D721Med (cell line): ENCODE measurements around the gene GSG1L.

Source experiments
- DNase-seq: peaks from one replicate; pipeline ENCODE4 v3.0.0; 2011; ENCODE audit warnings: low spot score; ENCODE audit not compliant: insufficient read length
- FAIRE-seq: peaks from 2 replicates; lab custom pipeline; 2011; peaks lifted over from hg19 to GRCh38; lab: Jason Lieb, UNC
- TF ChIP-seq, protein P1 (sequence below): IDR thresholded peaks from 2 replicates; pipeline ENCODE4 v1.5.1; 2012; ENCODE audit warnings: mild to moderate bottlenecking, control low read depth; ENCODE audit not compliant: insufficient read depth; ENCODE audit errors: missing control alignments

The GSG1L gene

DNA sequence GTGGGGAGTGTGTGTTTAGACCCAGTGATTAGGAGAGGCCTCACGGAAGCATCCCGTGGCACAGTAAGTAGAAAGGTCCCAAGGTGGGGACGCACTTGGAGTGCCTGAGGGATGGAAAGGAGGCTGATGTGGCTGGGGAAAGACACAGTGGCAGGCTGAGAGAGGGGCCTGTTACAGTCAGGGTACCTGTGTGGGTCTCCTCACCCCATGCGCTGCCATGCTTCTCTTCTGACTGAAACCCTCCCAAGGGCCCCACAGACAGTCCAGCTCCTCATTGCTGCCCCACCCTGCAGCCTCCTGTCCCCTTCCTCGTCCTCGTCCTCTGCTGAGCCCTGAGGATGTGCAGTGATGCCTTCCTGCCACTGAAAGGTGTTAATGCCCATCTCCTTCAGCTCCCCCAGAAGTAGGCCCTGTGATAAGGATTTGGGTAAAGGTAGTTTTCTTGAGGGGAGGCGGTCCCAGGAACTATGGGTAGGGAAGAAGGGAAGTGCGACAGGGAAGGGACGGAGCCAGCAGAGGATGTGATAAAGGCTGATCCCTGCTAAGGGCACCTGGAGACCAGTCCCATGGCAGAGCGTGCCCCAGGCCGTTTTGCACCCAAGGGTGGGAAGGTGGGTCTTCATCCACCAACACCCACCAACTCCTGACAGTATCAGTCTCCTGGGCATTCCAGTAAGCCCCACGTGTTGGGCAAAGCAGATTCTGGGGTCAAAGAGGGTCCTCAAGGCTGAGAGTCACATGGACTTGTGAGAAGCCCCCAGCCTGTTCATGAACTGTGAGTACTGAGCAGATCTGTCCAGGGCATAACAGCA lies 237.2 kb downstream of the GSG1L start:
- FAIRE-seq (no peak), DNase-seq (no peak)
- TF ChIP-seq, protein P1, sequence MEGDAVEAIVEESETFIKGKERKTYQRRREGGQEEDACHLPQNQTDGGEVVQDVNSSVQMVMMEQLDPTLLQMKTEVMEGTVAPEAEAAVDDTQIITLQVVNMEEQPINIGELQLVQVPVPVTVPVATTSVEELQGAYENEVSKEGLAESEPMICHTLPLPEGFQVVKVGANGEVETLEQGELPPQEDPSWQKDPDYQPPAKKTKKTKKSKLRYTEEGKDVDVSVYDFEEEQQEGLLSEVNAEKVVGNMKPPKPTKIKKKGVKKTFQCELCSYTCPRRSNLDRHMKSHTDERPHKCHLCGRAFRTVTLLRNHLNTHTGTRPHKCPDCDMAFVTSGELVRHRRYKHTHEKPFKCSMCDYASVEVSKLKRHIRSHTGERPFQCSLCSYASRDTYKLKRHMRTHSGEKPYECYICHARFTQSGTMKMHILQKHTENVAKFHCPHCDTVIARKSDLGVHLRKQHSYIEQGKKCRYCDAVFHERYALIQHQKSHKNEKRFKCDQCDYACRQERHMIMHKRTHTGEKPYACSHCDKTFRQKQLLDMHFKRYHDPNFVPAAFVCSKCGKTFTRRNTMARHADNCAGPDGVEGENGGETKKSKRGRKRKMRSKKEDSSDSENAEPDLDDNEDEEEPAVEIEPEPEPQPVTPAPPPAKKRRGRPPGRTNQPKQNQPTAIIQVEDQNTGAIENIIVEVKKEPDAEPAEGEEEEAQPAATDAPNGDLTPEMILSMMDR, result no peak

DNA sequence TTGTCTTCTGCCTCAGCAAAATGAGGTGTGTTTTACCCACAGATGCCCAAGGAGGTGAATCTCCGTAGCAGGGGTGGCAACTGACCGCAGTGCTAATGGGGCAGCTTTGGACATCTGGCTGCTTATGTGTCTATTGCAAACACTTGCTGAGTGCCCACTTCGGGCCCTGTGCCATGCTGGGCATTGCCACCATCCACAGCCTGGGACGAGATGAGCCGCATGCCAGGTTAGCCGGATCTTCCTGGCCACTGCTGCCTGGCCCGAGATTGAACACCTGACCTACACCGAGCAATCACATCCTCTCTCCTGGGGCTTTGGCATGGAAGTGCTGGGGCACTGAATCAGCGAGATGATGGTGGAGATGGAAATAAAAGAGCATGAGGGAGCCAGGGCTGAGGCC lies 238.7 kb downstream of the GSG1L start:
- FAIRE-seq (no peak), DNase-seq (no peak)

DNA sequence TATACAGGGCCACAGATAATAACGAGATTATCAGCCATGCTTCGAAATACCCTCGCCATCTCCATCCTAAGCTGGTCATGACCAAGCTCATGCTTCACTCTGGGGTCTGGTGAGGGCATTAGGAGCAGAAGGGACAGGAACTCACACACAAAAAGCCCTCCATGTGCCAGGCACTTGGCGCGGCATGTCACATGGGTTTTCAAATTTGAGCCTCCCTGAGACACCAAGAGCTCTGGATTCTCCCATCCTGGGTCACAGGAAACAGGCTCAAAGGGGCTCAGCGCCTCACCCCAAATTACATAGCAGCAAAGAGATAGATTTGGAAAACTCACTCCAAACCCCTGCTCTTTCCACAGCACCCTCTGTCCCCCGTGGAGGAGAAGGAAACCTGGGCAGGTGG lies 239.5 kb downstream of the GSG1L start:
- TF ChIP-seq, protein P1, result no peak

More for the DNA sequence above, 238.7 kb downstream of the GSG1L start:
- TF ChIP-seq, protein P1, result no peak

DNA sequence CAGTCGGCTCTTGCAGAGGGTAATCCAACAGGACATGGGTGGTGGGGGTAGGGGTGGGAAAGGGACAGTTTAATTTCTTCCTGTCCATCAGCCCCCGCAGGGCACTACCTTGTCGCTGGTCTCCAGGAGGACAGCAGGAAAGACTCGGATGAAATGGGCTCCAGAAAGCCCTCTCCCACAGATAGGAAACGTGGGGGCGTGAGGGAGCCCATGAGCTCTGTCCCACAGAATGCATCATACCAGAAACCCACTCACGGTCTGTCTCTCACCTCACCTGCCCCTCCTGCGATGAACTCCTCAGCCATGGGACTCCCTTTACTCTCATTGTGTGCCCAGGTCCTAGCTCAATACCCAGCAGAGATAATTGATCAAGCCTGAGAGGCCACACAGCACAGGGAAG lies 240.1 kb downstream of the GSG1L start:
- FAIRE-seq (no peak), DNase-seq (no peak)
- TF ChIP-seq, protein P1, result no peak

More for the DNA sequence above, 239.5 kb downstream of the GSG1L start:
- no peak for DNase-seq
- FAIRE-seq, result no peak

DNA sequence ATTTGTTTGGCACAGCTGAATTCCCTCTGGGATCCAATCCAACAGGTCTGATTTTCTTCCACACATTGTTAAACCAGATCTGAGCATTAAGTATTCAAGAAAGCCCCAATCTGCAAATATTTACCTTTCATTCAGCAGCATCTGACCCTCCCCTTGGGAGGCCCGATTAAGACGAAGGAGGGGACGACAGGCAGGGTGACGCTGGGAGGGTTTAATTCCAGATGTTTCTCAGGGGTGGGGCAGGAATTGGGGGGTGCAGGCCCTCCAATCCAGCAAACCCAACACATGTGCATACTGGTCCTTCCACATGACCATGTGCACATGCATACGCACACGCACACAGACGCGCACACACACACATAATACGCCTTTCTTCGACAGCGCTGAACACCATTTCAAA lies 240.5 kb downstream of the GSG1L start:
- TF ChIP-seq, protein P1, result no peak
- no peak for DNase-seq
- FAIRE-seq, result no peak

DNA sequence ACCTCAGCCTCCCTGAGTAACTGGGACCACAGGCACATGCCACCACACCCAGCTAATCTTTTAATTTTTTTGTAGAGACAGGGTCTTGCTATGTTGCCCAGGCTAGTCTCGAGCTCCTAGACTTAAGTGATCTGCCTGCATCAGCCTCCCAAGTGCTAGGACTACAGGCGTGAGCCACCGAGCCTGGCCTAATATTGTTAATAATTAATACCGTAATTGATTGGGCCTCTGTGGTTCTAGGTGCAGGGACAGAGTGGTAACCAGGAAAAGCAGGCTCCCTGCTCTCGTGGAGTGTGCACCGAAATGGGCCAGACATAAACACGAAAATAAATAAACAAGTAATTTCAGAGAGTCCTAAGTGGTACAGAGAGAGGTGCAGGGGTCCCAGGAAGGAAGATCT lies 241.0 kb downstream of the GSG1L start:
- TF ChIP-seq, protein P1, result no peak
- DNase-seq (no peak), FAIRE-seq (no peak)
